ENCODE measurements around the gene OR2J2. TPM values are rescaled to one million over a fixed set of nuclear protein-coding genes. Genes with fewer than 3 reads are reported as not detected.

The OR2J2 gene
- total RNA-seq, 1 donor from 2014 or later = not detected

Other genes with a start within 250 kb of the OR2J2 start
- gene TRIM27, start 246.9 kb upstream of the OR2J2 start, total RNA-seq = 65.2 TPM
- gene ZNF311, start 165.6 kb upstream of the OR2J2 start, total RNA-seq = 8.9 TPM
- gene OR2W1, start 125.7 kb upstream of the OR2J2 start, total RNA-seq = not detected
- gene OR2B3, start 83.6 kb upstream of the OR2J2 start, total RNA-seq = not detected
- not detected for gene OR2J1, start 71.4 kb upstream of the OR2J2 start, total RNA-seq
- gene OR2J3, start 62.8 kb upstream of the OR2J2 start, total RNA-seq = not detected
- under 0.01 TPM for gene OR14J1, start 130.8 kb downstream of the OR2J2 start, total RNA-seq
- gene OR5V1, start 198.0 kb downstream of the OR2J2 start, total RNA-seq = not detected
- gene OR12D3, start 204.4 kb downstream of the OR2J2 start, total RNA-seq = not detected
- gene OR12D2, start 224.7 kb downstream of the OR2J2 start, total RNA-seq = not detected
- gene OR12D1, start 244.0 kb downstream of the OR2J2 start, total RNA-seq = not detected

Data from occipital lobe (tissue), 1 donor.